Activated CD4-positive, alpha-beta T cell treated with anti-CD3 and anti-CD28 coated beads, Interleukin-2, Interleukin-4, amounts not matched to agents 100 ng/mL and 50 ng/mL, durations not matched to agents 16 hours and 8 hours (primary cell): ENCODE measurements around the gene SDR42E1.

Experiments
- DNase-seq: peaks from one replicate; pipeline ENCODE4 v3.0.0-alpha.2; 2020; ENCODE audit warnings: low spot score

SDR42E1 gene

GRCh38 chr16:82011199-82011641, at the start of gene SDR42E1:
TSS of gene SDR42E1 (minus strand) at chr16:82011470. CDS start at chr16:82000858, 10,612 bp downstream.
- peak; percentile 36 for DNase-seq

GRCh38 chr16:82059983-82060421, 48.7 kb upstream of the SDR42E1 start:
- no peak for DNase-seq

- no peak for DNase-seq
Observed at GRCh38 chr16:82059161-82059982, 48.1 kb upstream of the SDR42E1 start.

GRCh38 chr16:82056550-82056896, 45.3 kb upstream of the SDR42E1 start:
- DNase-seq = no peak

GRCh38 chr16:82055728-82056549, 44.7 kb upstream of the SDR42E1 start:
- DNase-seq = no peak

DNA sequence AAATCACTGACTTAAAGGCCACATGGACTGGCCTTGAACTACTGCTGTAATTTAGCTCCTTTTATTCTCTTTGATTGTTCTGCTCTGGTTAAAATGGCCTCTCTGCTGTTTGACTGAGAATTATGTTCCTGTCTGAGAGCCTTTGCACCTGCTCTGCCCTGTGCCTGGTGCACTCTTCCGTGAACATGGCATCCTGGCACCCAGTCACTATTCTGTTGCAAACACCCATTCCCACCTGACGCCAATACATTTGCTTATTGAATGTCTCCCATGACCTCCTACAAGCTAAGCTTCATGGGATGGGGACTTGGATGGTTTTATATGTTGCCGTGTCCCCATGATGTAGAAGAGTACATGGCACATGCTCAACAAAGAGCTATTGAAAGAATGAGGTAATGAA, 43.8 kb upstream of the SDR42E1 start:
- no peak for DNase-seq

DNA sequence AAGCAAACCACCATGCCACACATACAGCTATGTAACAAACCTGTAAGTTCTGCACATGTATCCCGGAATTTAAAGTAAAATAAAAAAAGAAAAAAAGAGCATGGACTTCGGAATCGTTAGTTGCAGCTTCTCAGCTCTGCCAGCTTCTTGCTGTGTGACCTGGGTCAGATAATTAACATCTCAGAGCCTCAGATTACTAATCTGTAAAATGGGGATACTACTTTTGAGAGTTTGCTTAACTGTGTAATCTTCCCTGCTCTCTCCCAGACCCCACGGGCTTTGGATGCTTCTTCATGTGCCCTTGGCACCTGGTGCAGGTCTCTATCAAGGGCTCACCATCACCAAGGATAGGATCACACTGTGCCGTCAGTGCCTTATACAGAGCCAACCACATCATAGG, 40.4 kb upstream of the SDR42E1 start:
- DNase-seq = no peak

GRCh38 chr16:82050909-82051357, 39.7 kb upstream of the SDR42E1 start:
- no peak for DNase-seq

DNA sequence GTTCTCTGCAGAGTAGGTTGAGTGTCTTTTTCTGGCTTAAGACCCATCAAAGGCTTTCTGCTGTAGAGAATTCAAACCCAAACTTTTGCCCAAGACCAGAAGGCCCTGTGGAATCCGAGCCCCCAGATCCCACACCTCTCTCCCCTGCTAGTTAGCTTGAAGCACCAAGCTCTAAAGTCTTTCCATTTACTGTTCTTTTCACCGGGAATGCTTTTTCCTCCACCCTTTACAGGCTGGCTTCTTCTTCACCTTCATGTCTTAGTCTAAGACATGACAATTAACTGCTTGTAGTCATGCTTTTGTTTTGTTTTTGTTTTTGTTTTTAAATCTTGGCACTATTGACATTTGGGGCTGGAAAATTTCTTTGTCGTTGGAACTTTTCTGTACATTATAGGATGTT, 39.2 kb upstream of the SDR42E1 start:
- DNase-seq = no peak

- no peak for DNase-seq
Observed at GRCh38 chr16:82049484-82049883, 38.2 kb upstream of the SDR42E1 start.

GRCh38 chr16:82047787-82048186, 36.5 kb upstream of the SDR42E1 start:
- no peak for DNase-seq

GRCh38 chr16:82047374-82047773, 36.1 kb upstream of the SDR42E1 start:
- DNase-seq = no peak

GRCh38 chr16:82046941-82047340, 35.7 kb upstream of the SDR42E1 start:
- DNase-seq = no peak

GRCh38 chr16:82046541-82046940, 35.3 kb upstream of the SDR42E1 start:
- DNase-seq = no peak

GRCh38 chr16:82045465-82045864, 34.2 kb upstream of the SDR42E1 start:
- DNase-seq = no peak

GRCh38 chr16:82044585-82044911, 33.3 kb upstream of the SDR42E1 start:
- no peak for DNase-seq

GRCh38 chr16:82043680-82044584, 32.7 kb upstream of the SDR42E1 start:
- no peak for DNase-seq

GRCh38 chr16:82042846-82043245, 31.6 kb upstream of the SDR42E1 start:
- no peak for DNase-seq

- no peak for DNase-seq
Observed at GRCh38 chr16:82042144-82042543, 30.9 kb upstream of the SDR42E1 start.

- no peak for DNase-seq
Observed at GRCh38 chr16:82041542-82041941, 30.3 kb upstream of the SDR42E1 start.

- no peak for DNase-seq
Observed at GRCh38 chr16:82040296-82040695, 29.0 kb upstream of the SDR42E1 start.

DNA sequence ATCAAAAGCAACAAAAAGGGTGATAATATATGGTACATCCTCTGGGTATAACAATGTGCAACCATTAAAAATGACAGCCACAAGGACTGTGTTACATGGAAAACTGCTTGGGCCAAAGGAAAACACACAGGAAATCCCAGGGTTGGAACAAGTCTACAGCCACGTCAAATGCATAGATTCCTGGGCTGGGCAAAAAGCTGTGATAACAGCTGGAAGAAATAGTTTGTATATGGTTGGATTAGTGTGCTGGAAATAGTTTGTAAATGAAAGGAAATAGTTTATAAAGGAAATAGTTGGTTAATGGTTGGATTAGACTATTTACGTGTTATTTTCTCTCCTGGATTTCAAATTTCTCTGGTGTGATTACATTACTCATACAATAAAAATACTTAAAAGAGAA, 26.4 kb upstream of the SDR42E1 start:
- DNase-seq = no peak
